GM18907 (cell line): ENCODE results near the gene CACNG5.

Experiments
- ATAC-seq: cut with Tn5 transposase; IDR thresholded peaks from one replicate; pipeline ENCODE4 v1.9.1; 2021; ENCODE audit warnings: mild to moderate bottlenecking, moderate library complexity; ENCODE audit not compliant: unreplicated experiment

The CACNG5 gene

DNA sequence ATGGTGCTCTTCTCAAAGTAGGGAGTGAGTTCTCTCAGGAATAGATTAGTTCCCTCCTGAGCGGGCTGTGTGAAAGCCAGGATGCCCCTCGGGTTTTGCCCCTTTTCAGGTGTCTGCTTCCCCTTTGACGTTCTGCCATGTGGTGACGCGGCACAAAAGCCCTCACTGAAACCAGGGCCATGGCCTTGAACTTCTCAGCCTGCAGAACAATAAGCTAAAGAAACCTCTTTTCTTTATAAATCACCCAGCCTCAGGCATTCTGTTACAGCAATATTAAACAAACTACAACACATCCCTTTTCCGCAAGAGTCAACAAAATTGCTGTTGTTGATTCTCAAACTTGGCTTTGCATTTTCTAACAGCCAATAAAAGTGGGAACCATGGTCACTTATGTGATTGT lies 15.5 kb upstream of the CACNG5 start:
- ATAC-seq, result no peak

DNA sequence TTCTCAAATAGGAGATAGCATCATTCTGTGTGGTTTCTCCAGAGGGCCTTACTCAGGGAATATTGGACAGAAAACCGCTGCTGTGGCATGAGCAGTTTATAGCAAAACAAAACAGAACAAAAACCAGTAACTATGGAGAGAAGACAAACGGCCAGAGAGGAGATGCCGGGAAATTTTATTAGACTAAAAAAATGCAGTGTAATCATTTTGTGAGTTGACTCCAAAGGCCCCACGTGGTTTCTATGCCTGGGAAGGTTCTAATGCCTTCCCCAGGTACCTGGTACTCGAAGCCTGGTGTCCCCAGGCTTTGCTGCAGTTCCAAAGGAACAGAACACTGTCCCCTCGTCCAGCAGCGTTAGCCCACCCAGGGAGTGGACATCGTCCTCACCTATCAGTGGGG lies 12.9 kb upstream of the CACNG5 start:
- ATAC-seq, result no peak

DNA sequence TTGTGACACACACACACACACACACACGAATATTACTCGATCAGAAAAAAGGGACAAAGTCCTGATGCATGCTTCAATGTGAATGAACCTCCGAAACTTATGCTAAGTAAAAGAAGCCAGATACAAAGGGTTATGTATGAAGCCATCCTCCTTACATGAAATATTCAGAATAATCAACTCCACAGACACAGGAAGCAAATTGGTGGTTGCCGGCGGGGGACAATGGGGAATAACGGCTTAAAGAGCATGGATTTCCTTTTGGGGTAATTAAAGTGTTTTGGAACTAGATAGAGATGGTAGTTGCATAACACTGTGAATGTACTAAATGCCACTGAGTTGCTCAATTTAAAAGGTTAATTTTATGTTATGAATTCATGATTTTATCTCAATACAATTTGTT lies 8.1 kb upstream of the CACNG5 start:
- ATAC-seq, result no peak

DNA sequence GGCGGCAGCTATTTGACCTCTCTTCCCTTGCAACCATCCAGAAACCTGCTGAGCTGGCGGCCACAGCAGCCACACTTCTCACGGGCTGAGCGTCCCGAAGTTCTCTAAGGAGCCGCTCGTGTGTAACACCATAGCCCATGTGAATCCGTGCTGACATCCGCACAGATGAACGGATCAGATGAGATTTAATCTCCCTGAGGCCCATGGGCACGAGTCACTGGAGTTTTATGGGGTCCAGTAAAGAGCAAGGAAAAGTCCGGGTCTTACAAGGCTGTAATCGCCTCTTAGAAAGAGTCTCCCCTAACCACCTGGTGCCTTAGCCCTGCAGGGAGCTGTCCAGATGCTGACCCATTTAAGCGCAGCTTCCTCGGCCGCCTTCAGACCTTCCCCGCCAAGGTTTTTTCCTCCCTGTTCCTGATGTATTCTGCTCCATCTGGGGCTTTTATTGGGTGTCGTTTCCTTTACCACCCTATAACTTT lies 5.5 kb upstream of the CACNG5 start:
- ATAC-seq, result no peak

DNA sequence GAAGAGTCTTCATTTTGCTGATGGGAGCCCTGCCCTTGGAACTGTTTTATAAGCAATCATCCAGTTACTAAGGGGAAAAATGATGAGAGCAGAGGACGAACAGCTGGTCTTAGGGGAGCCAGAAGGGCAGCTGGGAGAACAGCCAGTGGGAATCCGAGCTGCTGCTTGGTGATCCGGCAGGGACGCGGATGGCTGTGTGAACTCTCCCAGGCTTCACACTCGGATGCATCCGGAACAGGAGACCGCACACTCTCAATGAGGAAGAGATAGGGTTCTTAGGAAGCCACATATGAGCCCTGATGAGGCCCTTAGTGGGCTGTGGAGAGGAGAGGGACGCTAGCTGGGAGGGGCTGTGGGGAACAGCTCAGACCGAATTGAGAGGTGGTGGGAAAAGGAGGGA lies 5.0 kb upstream of the CACNG5 start:
- ATAC-seq, result no peak

DNA sequence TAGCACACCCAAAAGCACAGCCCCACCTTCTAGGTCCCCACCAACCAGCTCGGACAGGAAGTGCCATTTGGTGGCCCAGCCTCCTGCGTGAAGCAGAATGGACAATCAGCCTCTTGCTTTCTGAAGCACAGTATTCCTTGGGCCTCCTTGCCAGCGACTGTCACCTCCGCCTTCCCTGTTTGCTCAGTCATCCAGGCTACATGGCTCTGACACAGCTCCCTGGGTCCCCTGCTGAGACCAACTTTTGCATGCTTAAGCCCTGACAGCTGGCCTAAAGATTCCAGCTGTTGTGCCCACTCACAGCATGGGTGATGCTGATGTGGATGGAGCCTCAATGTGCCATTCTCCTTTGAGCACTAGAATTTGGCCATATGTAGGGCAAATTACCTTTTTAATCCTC lies 4.5 kb upstream of the CACNG5 start:
- no peak for ATAC-seq

DNA sequence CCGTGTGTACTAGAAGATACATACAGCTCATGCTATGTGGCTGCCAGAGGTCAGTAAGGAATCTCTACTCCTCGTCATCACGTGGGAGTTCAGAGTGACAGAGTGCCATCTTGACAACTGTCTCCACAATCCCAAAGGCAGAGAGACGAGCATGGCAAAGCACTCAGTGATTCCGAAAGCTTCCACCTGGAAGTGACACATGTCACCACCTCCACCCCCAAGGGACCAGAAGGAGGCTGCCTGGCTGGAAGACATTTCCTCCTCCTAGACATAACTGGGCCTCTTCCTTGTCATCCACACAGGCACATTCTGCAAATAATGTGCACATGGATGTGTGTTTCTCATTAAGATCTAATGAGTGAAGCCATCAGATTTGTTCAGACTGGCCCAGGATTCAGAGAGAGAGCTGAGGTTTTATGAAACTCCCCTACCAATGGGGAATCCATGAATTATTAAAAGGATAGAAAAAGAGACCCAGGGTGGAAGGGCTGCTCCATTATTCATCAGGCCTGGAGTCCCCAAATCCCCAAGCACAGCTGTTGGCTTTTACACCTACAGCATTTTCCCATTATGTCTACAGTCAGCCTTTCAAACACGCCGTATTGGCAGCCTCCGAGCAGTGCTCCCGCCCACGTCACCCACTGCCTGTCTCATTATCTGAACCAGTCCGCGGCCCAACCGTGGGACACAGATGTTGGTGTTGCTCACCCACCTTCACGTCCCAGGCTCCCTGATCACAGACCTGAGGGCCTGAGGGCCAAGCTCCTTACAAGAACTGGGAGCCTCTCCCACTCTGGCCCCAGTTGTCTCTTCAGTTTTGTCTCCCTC lies 3.3 kb upstream of the CACNG5 start:
- ATAC-seq, result no peak

DNA sequence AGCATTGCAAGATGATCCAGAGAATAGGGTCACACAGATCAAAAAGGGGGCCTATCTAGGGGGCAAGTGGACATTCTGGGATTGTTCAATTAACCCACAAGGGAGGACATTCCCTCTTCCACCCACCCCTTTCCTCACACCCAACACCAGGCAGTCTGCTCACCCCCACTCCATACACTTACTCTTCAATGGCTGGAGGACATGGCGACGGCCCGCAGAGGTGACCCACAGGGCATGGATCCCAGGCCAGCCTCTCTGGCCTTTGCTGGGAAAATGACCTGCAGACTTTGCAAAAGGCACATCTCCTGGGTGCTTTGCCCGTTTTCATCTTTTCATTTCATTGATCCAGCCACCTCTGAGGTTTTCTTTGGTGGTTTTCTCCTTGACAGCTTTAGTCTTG lies 1.7 kb upstream of the CACNG5 start:
- no peak for ATAC-seq

DNA sequence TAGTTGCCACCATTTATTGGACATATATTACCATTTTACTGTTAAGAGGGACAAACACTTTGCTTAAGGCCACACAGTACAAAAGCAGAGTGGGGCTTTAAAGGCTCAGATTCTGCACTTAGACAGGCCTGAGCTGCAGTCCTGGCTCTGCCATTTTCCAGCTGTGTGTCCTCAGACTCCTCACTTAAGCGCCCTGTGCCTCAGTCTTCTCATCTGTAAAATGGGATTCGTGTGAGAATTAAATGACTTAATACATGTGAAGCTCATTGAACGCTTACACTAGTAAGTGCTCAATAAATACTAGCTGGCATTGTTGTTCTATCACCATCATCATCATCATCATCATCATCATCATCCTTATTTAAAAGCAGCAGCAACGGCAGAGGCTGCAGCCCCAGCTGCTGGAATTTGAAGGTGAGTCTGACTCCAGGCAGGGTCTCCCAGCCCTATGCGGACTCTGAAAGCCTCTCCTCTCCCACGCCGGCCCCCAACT lies 445 bp upstream of the CACNG5 start:
- no peak for ATAC-seq

DNA sequence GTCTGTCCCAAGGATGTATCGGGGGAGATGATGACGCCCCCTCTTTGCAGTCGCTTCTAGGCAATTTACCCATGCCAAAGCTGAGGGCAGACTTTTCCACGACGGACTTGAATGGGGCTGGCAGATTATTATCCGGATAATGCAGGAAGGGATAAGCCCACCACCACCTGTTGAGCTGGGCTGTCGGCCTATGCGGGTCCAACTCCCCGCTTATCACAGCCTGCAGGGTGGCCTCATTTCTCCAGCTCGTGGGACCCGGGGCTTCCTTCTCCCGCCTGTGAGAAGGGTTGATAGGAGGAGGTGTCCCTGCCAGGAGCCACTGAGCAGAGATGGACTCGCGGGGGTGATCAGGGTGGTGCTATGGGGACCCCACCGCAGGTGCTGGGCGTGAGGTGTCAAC lies 559 bp downstream of the CACNG5 start:
- no peak for ATAC-seq

DNA sequence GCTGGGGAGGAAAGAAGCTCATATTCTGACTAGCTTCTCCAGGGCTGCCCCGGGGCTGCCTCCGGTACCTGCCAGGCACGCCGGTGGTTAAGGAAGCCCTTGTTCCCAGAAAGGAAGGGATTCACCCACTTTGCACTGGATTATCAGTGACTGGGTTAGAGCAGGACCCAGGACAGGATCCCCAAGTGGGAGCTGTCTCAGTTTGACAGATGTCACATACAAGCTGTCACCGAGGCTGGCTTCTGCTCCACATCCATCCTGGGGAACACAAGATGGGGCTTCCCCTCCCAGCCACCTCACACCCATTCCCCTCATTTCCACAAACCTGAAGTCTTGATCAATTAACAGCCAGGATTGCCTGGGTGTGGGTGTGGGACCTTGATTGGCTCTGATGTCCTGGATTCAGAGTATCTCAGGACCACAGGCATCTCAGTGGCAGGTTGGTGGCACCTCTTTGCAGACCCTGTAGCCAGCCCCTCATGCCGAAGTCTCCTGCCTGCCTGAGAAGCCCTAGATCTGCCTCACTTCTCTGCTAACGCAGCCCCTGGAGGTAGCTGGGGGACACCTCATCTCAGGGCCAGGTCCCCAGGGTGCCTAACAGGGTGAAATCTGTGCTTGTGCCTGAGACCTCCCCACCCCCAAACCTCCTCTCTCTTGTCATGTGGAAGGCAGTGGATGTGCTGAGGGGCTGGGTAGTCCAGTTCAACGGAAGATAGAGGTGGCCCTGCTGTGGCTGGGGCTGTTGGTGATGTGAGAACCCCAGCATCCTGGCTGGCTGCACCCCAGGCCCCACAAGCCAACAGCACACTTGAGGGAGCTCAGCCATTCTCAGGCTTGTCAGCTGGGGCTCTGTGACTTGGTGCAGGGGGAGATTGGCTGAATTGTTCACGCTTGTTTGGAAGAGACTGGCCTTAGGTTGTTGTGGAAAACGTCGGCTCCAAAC lies 1.4 kb downstream of the CACNG5 start:
- ATAC-seq, result no peak

DNA sequence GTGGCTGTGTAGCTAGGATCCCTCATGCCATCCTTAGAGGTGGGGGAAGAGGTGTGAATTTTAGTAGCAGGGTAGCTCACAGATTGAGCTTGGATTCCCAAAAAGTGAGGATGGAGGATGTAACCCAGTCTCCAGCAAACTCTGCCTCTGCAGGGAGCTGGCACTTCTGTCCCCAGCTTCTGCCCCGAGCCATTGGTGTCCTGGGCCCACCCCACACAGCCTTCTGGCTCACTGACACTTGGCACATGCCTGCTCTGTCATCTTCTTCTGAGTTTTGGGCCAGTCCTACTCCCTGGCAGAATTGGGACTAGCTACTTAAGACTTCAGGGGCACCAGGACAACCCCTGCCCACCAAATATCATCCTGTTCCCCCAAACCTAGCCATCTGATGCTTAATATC lies 2.3 kb downstream of the CACNG5 start:
- no peak for ATAC-seq

DNA sequence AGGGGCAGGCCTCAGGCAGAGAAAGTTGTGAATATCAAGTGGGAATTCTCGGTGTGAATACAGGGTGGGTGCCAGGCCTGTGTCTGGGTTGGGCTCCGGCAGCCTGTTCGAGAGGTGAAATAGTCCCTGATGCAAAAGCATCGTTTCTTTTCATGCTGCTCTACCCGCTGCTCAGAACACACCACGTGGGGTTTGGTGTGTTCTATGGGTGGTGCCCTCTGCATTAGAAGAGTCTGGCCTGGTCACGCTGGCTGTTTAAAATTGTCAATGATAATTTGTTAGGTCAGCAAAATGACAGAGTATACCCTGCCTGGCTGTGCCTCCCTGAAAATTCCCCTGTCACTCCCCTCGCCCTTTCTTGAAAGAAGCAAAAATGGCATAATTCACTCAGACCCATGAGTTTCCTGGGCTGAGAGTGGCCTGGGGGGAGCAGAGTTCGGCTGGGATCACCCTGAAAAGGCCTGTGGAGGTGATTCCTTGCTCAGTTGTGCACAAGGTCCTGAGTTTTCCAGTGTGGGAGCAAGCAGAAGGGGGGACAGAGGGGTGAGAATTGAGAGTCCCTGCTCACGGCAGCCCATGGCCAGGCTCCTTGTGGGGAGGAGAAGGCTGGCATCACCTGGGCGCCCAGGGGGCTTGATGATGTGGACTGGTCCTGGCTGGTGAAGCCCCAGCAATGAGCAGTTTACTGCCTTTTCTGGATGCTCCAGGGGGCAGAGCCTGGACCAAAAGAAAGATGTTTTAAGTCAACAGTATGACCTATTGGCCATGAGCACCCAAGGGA lies 3.2 kb downstream of the CACNG5 start:
- ATAC-seq, result no peak

DNA sequence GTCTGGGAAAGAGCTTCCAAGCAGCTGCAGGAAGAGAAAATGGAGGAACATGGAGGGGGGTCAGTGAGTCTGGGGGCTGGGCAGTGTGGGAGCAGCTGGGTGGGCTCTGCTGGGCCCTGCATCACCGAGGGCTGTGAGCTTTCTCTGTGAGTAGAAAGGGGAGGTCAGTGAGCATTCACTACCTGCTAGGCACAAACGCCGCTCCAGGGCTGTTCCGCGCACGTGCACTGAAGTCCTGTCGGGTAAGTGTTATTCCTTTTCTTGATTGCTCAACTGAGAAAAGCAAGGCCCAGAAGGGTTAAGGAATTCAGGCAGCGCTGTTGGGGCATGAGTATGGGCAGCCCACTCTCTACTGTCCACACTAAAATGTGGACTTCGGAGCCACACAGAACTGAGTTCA lies 4.7 kb downstream of the CACNG5 start:
- no peak for ATAC-seq

DNA sequence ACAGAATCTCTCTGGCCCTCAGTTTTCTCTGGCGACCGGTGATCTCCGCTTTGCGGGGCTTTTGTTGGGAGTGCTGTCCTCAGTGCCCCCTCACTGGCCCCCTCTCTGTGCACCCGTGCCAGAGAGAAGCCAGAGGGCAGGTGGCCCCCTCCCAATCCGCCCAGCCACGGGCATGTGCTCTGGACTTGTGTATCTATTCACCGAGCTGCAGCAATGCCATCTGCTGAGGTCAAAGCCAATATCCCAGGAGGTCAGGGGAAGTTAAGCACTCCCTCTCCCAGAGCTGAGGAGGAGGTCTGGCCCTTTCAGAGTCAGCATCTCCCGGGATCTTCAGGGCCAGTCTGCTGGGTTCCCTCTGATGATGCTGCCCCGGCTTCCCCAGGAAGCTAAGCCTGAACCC lies 5.1 kb downstream of the CACNG5 start:
- ATAC-seq, result no peak

DNA sequence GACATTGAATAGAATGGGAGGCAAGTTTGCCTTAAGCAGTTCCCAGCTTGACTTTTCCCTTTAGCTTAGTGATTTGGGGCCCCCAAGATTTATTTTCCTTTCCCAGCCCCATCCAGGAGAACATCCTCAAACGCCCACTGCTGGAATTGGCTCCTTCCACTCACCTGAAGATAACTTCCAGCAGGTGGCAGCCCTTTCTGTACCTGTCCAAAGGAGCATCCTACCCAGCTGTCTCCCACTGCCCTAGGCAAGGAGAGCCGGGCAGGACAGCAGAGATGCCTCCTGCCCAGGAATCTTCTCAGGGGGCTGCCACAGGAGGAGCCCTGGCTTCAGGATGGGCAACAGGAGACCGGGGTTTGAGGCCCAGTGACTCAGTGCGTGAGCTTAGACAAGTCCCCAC lies 6.4 kb downstream of the CACNG5 start:
- ATAC-seq, result no peak

DNA sequence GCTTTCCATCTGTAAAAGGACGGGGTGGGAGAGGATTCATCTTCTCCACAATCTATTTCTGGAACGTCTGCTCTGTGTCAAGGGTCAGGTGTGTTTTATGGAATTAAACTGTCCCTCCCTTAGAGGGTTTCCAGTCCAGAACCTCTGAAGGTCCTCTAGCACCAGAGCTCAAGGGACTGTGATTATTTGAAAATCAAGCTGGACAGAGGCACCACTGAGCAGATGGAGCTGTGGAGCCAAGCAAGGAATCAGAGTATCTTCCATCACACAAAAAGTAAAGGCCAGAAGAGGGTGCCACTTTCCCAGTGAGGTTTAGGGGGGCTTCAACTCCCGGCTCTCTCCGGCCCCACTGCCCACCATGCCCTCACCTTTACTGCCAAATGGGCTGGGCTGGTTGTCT lies 6.8 kb downstream of the CACNG5 start:
- ATAC-seq, result no peak

DNA sequence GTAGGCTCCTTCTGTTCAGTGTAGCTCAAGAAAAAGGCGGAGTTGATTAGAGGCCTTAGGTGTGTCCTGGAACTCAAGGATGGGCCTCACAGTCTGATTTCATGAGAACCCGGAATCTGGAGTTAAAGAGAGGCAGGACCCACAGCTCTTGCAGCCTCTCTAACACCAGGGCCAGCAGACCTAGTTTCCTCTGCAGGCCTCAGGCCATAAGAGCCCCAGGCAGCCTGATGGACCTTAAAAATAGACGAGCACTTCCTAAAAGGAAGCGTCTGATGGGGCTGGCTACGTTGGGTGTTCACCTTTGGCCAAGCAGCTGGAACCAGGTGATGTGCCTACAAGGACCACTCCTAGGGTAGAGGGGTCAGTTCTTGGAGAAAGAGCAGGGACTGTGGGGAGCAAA lies 7.6 kb downstream of the CACNG5 start:
- ATAC-seq, result no peak

DNA sequence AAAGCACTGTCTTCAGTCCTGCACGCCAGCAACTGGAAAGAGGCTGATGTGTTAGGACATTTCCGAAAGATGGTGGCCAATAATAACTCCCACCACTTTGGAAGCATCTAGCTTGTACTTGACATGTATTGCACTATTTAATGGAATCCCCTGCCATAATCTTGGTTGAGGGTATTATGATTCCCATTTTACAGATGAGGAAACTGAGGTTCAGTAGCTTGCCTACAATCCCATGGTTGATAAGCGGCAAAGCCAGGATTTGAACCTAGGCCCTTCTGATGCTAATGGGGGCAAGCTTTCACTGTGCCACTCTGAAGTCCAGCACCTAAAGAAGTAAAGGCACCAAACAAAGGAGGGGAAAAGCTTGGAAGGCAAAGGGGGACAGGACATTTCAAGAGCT lies 8.0 kb downstream of the CACNG5 start:
- no peak for ATAC-seq

DNA sequence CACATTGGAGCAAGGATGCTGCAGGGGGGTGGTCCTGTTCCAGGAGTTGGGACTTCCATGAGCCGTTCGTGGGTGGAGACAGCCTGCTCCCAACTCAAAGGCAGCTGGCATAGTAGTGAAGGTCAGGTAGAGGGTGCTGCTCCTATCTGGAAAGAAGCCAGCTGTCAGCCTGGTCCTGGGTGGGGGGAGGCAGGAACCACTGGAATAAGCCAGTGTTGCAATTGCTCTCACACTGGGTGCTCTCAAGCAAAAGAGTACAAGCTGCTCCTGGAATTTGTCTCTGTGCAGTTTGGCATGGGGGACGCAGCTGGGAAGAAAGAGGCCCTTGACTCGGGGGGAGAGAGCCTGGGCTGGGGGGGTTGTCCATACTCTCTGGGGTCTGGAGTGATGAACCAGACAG lies 8.7 kb downstream of the CACNG5 start:
- no peak for ATAC-seq

DNA sequence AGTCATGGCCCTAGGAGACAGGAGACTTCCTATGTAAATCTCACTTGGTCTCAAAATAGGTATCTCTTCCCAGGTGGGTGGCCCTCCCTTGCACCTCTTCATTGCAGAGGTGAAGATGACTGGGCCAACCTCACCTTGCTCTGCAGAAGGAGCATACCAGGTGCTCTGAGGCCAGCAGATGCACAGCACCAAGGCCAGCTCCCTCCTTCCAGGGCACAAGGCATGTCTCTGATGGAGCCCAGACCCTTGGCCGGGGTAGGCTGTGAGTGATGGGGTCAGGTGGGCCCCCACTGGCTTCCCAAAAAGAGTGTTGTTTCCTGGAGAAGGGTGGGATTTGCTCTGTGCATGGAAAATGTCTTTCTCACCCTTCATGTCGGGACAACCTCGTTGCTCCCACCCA lies 12.8 kb downstream of the CACNG5 start:
- no peak for ATAC-seq
